HepG2 (cell line): ENCODE measurements around the gene PTH1R. TPM values are rescaled to one million over a fixed set of nuclear protein-coding genes. Genes with fewer than 3 reads are reported as not detected.

Experiments used
- ATAC-seq: fragments of 200-7000 bp; cut with Tn5 transposase; 3 replicates; pipeline ENCODE4 v1.9.1; 2020; ENCODE audit warnings: mild to moderate bottlenecking, moderate library complexity
- BruUV-seq: library from RNA; stranded (reverse); fragments of 400-500 nt; replicated peaks from 2 replicates; lab custom pipeline; 2021; lab: Mats Ljungman, UMichigan
- CTCF ChIA-PET: fragments of 300-600 bp; formaldehyde crosslinking; extraction: SDS; loops from one replicate; lab custom pipeline; 2021; ENCODE audit warnings: low total read pairs, inconsistent platforms, low intra/inter-chr PET ratio; lab: Yijun Ruan, JAX
- POLR2A ChIA-PET: fragments of 350-600 bp; sonication (Branson Sonifier 250); formaldehyde crosslinking; loops from one replicate; lab custom pipeline; 2020; ENCODE audit warnings: antibody characterized with exemption, inconsistent platforms; lab: Yijun Ruan, JAX
- DNase-seq: peaks from one replicate; pipeline ENCODE4 v3.0.0-alpha.2; 2015; ENCODE audit warnings: low spot score
- FAIRE-seq: peaks from 3 replicates; lab custom pipeline; 2011; peaks lifted over from hg19 to GRCh38; lab: Jason Lieb, UNC
- H2AFZ ChIP-seq: one replicate; pipeline ENCODE4 v1.6.1; 2011; ENCODE audit warnings: low read length, inconsistent platforms
- H3K27ac ChIP-seq: fragments of 300-600 bp; 3 replicates; pipeline ENCODE4 v1.8.0; 2011; ENCODE audit warnings: mixed run types, mild to moderate bottlenecking, mixed read lengths, low read length, inconsistent platforms; ENCODE audit not compliant: insufficient read depth; ENCODE audit errors: extremely low read length
- H3K27me3 ChIP-seq, 2 experiments: fragments of 200-600 bp in 1 of 2; 2 replicates in 1 of 2; 3 replicates in 1 of 2; pipeline versions ENCODE4 v1.6.0 to v1.8.0; 2011; ENCODE audit warnings: low read length in 2 of 2, mild to moderate bottlenecking in 2 of 2, moderate library complexity in 2 of 2, inconsistent platforms in 1 of 2; ENCODE audit not compliant: insufficient read depth in 2 of 2, control insufficient read depth in 1 of 2
- H3K36me3 ChIP-seq, 2 experiments: fragments of 200-600 bp in 1 of 2; replicated peaks in 1 of 2; 2 replicates in 1 of 2; 3 replicates in 1 of 2; pipeline versions ENCODE4 v1.5.1 to v1.8.0; 2011; ENCODE audit warnings: low read length in 2 of 2, inconsistent platforms in 1 of 2; ENCODE audit not compliant: insufficient read depth in 2 of 2, control insufficient read depth in 1 of 2
- H3K4me1 ChIP-seq: 2 replicates; pipeline ENCODE4 v1.5.1; 2012; ENCODE audit warnings: low read length, inconsistent platforms; ENCODE audit not compliant: insufficient read depth
- H3K4me2 ChIP-seq: 2 replicates; pipeline ENCODE4 v1.6.0; 2011; ENCODE audit warnings: low read depth, low read length, inconsistent platforms
- H3K4me3 ChIP-seq, 3 experiments: fragments of 200-600 bp in 1 of 3; sonication (generic), shearing (Covaris generic) in 1 of 3; replicated peaks in 1 of 3; 2 replicates each; pipeline ENCODE4 v1.5.1; 2011 to 2016; ENCODE audit warnings: low read length in 3 of 3, inconsistent platforms in 2 of 3, low read depth in 2 of 3, mild to moderate bottlenecking in 2 of 3, control low read depth in 1 of 3, mixed read lengths in 1 of 3; ENCODE audit not compliant: insufficient read depth in 1 of 3
- H3K79me2 ChIP-seq: one replicate; pipeline ENCODE4 v1.6.1; 2011; ENCODE audit warnings: low read length, inconsistent platforms; ENCODE audit not compliant: insufficient read depth
- H3K9ac ChIP-seq: 2 replicates; pipeline ENCODE4 v1.6.0; 2011; ENCODE audit warnings: mild to moderate bottlenecking, low read depth, low read length, inconsistent platforms; ENCODE audit not compliant: insufficient read depth
- H3K9me3 ChIP-seq: 2 replicates; pipeline ENCODE4 v1.5.1; 2012; ENCODE audit warnings: mild to moderate bottlenecking, low read length
- H4K20me1 ChIP-seq: 2 replicates; pipeline ENCODE4 v1.6.0; 2011; ENCODE audit warnings: inconsistent platforms, mild to moderate bottlenecking, low read length, moderate library complexity; ENCODE audit not compliant: insufficient read depth
- BCL6 ChIP-seq: IDR thresholded peaks from 2 replicates; pipeline ENCODE4 v1.6.1; 2016; ENCODE audit warnings: missing genetic modification reagents, missing compliant biosample characterization
- DNMT3B ChIP-seq: conservative IDR thresholded peaks from 2 replicates; pipeline ENCODE4 v1.6.1; 2016; ENCODE audit warnings: missing biosample characterization, control low read depth
- HNF4A ChIP-seq: sonication (generic); formaldehyde crosslinking; IDR thresholded peaks from 2 replicates; pipeline ENCODE4 v1.4.0; 2020; ENCODE audit warnings: missing genetic modification reagents
- HNRNPUL1 ChIP-seq: fragments of 200-400 bp; formaldehyde crosslinking; IDR thresholded peaks from 2 replicates; pipeline ENCODE4 v1.6.1; 2017; ENCODE audit warnings: low read depth, mild to moderate bottlenecking, low read length, moderate library complexity
- MLXIP ChIP-seq: sonication (generic); formaldehyde crosslinking; IDR thresholded peaks from 2 replicates; pipeline ENCODE4 v1.9.0; 2021; ENCODE audit warnings: missing genetic modification reagents, borderline replicate concordance
- NR2F1 ChIP-seq, 2 experiments: fragments of 450-650 bp in 1 of 2; formaldehyde crosslinking in 1 of 2; IDR thresholded peaks; 2 replicates each; pipeline versions ENCODE4 v1.5.0 to v1.6.1; 2016 to 2020; ENCODE audit warnings: mild to moderate bottlenecking in 1 of 2, missing compliant biosample characterization in 1 of 2, missing genetic modification reagents in 1 of 2, moderate library complexity in 1 of 2
- PRMT3 ChIP-seq: sonication (generic); formaldehyde crosslinking; IDR thresholded peaks from 2 replicates; pipeline ENCODE4 v1.8.1; 2022; ENCODE audit warnings: low read depth, mild to moderate bottlenecking, moderate library complexity, missing genetic modification reagents, borderline replicate concordance
- SAP130 ChIP-seq: IDR thresholded peaks from 2 replicates; pipeline ENCODE4 v1.6.1; 2016; ENCODE audit warnings: low read depth
- SMARCC2 ChIP-seq: fragments of 450-650 bp; IDR thresholded peaks from 2 replicates; pipeline ENCODE4 v1.6.1; 2017; ENCODE audit warnings: antibody characterized with exemption, mild to moderate bottlenecking
- SMARCE1 ChIP-seq: fragments of 450-650 bp; IDR thresholded peaks from 2 replicates; pipeline ENCODE4 v1.6.1; 2017; ENCODE audit warnings: borderline replicate concordance
- SNAI1 ChIP-seq: sonication (generic); formaldehyde crosslinking; IDR thresholded peaks from 2 replicates; pipeline ENCODE4 v1.5.0; 2020; ENCODE audit warnings: mild to moderate bottlenecking, missing genetic modification reagents, borderline replicate concordance
- ZC3H13 ChIP-seq: sonication (generic); formaldehyde crosslinking; IDR thresholded peaks from 2 replicates; pipeline ENCODE4 v1.8.1; 2023; ENCODE audit warnings: mild to moderate bottlenecking, missing genetic modification reagents, moderate library complexity
- ZC3H4 ChIP-seq: sonication (generic); formaldehyde crosslinking; IDR thresholded peaks from 2 replicates; pipeline ENCODE4 v1.4.0; 2020; ENCODE audit warnings: missing genetic modification reagents, borderline replicate concordance
- ZNF772 ChIP-seq: sonication (generic); formaldehyde crosslinking; IDR thresholded peaks from 2 replicates; pipeline ENCODE4 v1.5.0; 2020; ENCODE audit warnings: mild to moderate bottlenecking, missing genetic modification reagents
- WGBS: methylation state at CpG from one replicate; pipeline ENCODE4 v1.1.6; 2017; ENCODE audit warnings: low lambda C conversion rate; 5-methylcytosine and 5-hydroxymethylcytosine counted together
- in situ Hi-C: cut with HindIII; loops from 2 replicates; pipeline ENCODE4 v1.10.0; 2017; ENCODE audit warnings: low pct_unique_long_range_greater_than_20kb; ENCODE audit not compliant: extremely low pct_ligation_motif_present
- intact Hi-C: fragments of 100-400 bp; cut with micrococcal nuclease; formaldehyde crosslinking; loops from one replicate; pipeline ENCODE4 v1.10.0; 2022; ENCODE audit not compliant: unreplicated experiment
- polyA plus RNA-seq, 8 experiments: library from polyadenylated mRNA; depleted of rRNA in 3 of 8; stranded (reverse) in 7 of 8; unstranded in 1 of 8; fragments of >200 nt; fragmentation: Illumina TruSeq in 4 of 8; extraction: Trizol in 4 of 8; gene quantifications; 2 replicates each; pipeline versions ENCODE4 v1.2.1 to v1.2.3, GENCODE V29; 2011 to 2016; ENCODE audit warnings: low read depth in 4 of 8, missing spikeins in 1 of 8, mixed read lengths in 1 of 8; ENCODE audit not compliant: insufficient read depth in 1 of 8
- total RNA-seq, 5 experiments: library from RNA; depleted of rRNA; stranded (reverse); fragments of >200 nt; fragmentation: Illumina TruSeq; extraction: Trizol; gene quantifications; 2 replicates each; pipeline ENCODE4 v1.2.3, GENCODE V29; 2016; ENCODE audit warnings: low read depth in 1 of 5

PTH1R gene
- total and polyA plus RNA-seq, 2 of the 13 experiments (the other 11 are each of a cell fraction or from before 2014, with no cell fraction given), result not detected

- intact Hi-C loops, result no loop called here
- no peak overlapping the region for H3K27ac ChIP-seq
- peaks cover 4 to 32% of the 10 kb centered on the region in 2 experiments; a peak in 4 of 5 replicates for H3K27me3 ChIP-seq
- ChIA-PET CTCF (interaction anchor here (3.2 kb wide), 1 partner anchor 40 kb away, joined by 15 read pairs; no protein-coding TSS in a partner anchor), POLR2A (no interaction called here)
- ATAC-seq (peak; percentile 61), FAIRE-seq (no peak), DNase-seq (peak; percentile 22)
- peak overlapping the region; percentile 44; the same call in 1 of the 2 replicates for H3K4me2 ChIP-seq
- no peak overlapping the region for H2AFZ ChIP-seq
- 82% methylated on average over 2 of the region's 7 CpGs for WGBS
- no peak overlapping the region for H3K9ac ChIP-seq
- H3K36me3 ChIP-seq, result no peaks in the 10 kb centered on the region
- H3K9me3 ChIP-seq, result no peaks in the 10 kb centered on the region
- H3K79me2 ChIP-seq, result no peaks in the 10 kb centered on the region
- peaks cover 32% of the 10 kb centered on the region for H3K4me1 ChIP-seq
- no TSS peak for BruUV-seq
- in situ Hi-C loops, result loop anchor here (5.0 kb wide), 1 partner anchor 38 kb away; no protein-coding TSS in a partner anchor
- no peak overlapping the region for H3K4me3 ChIP-seq
- H4K20me1 ChIP-seq, result no peaks in the 10 kb centered on the region
- TF ChIP-seq SMARCE1 (no peak), ZC3H4 (CRISPR knock-in tag) (no peak), DNMT3B (CRISPR knock-in tag) (no peak), NR2F1 (CRISPR knock-in tag; IDR thresholded peaks at IDR 0.05) (no peak), MLXIP (CRISPR knock-in tag) (no peak), BCL6 (CRISPR knock-in tag) (peak; percentile 80), HNF4A (CRISPR knock-in tag) (peak; percentile 17; the same call in 1 of the 2 replicates), ZC3H13 (CRISPR knock-in tag) (no peak), HNRNPUL1 (no peak), SMARCC2 (no peak), SAP130 (CRISPR knock-in tag) (peak; percentile 26; the same call in 1 of the 2 replicates), SNAI1 (CRISPR knock-in tag) (no peak), ZNF772 (CRISPR knock-in tag) (no peak), PRMT3 (CRISPR knock-in tag) (no peak)
Measured at GRCh38 chr3:46868948-46869347, 8.6 kb upstream of the PTH1R start.
